Osteocyte (in vitro differentiated cells): Measurements from ENCODE around the gene DEPDC4. TPM values are rescaled to one million over a fixed set of nuclear protein-coding genes. Genes with fewer than 3 reads are reported as not detected.

Experiments
- DNase-seq: peaks from one replicate; pipeline ENCODE4 v3.0.0; 2021; ENCODE audit warnings: mixed read lengths; ENCODE audit not compliant: unreplicated experiment; ENCODE audit errors: extremely low spot score
- H3K27ac Mint-ChIP-seq: one replicate; pipeline ENCODE4 v1.8.0; 2021; ENCODE audit warnings: mild to moderate bottlenecking, mixed read lengths; ENCODE audit not compliant: unreplicated experiment
- H3K27me3 Mint-ChIP-seq: one replicate; pipeline ENCODE4 v1.8.0; 2021; ENCODE audit warnings: mixed read lengths; ENCODE audit not compliant: unreplicated experiment
- H3K36me3 Mint-ChIP-seq: one replicate; pipeline ENCODE4 v1.8.0; 2021; ENCODE audit warnings: mixed read lengths; ENCODE audit not compliant: unreplicated experiment
- H3K4me1 Mint-ChIP-seq: one replicate; pipeline ENCODE4 v1.8.0; 2021; ENCODE audit warnings: mixed read lengths; ENCODE audit not compliant: unreplicated experiment
- H3K4me3 Mint-ChIP-seq: one replicate; pipeline ENCODE4 v1.8.0; 2021; ENCODE audit warnings: mild to moderate bottlenecking, moderate library complexity, mixed read lengths; ENCODE audit not compliant: unreplicated experiment
- H3K9me3 Mint-ChIP-seq: one replicate; pipeline ENCODE4 v1.8.0; 2021; ENCODE audit warnings: mixed read lengths; ENCODE audit not compliant: unreplicated experiment
- CTCF ChIP-seq: fragments of 200-600 bp; sonication (generic); IDR thresholded peaks from 2 replicates; pipeline ENCODE4 v1.5.0; 2021; ENCODE audit warnings: antibody characterized with exemption, mild to moderate bottlenecking, moderate library complexity
- total RNA-seq: library from RNA; stranded (reverse); gene quantifications from 2 replicates; pipeline ENCODE4 v1.2.1, GENCODE V29; 2021

Gene DEPDC4
- total RNA-seq, 1 donor from 2014 or later = 1.4 TPM

- TF ChIP-seq CTCF = no peak
- Mint-ChIP-seq H3K36me3 (peaks cover 11% of the 10 kb centered on the region), H3K27ac (peak overlapping the region; percentile 59), H3K9me3 (no peaks in the 10 kb centered on the region), H3K4me3 (no peak overlapping the region), H3K4me1 (peaks cover 16% of the 10 kb centered on the region), H3K27me3 (no peaks in the 10 kb centered on the region)
- no peak for DNase-seq
Observed at GRCh38 chr12:100279607-100280244, 12.8 kb upstream of the DEPDC4 start.

- H3K4me3 Mint-ChIP-seq = no peak overlapping the region
- no peak for TF ChIP-seq CTCF
- no peaks in the 10 kb centered on the region for H3K27me3 Mint-ChIP-seq
Observed at GRCh38 chr12:100279159-100279558, 12.3 kb upstream of the DEPDC4 start.

GRCh38 chr12:100274291-100274690, 7.4 kb upstream of the DEPDC4 start:
- no peak for DNase-seq
- Mint-ChIP-seq H3K27ac (peak overlapping the region; percentile 19), H3K27me3 (no peaks in the 10 kb centered on the region), H3K36me3 (peaks cover 7% of the 10 kb centered on the region), H3K9me3 (no peaks in the 10 kb centered on the region), H3K4me1 (peaks cover 36% of the 10 kb centered on the region), H3K4me3 (no peak overlapping the region)
- no peak for TF ChIP-seq CTCF

More at GRCh38 chr12:100279159-100279558, 12.3 kb upstream of the DEPDC4 start:
- peaks cover 21% of the 10 kb centered on the region for H3K4me1 Mint-ChIP-seq
- no peaks in the 10 kb centered on the region for H3K9me3 Mint-ChIP-seq
- H3K27ac Mint-ChIP-seq = no peak overlapping the region
- no peak for DNase-seq
- peaks cover 11% of the 10 kb centered on the region for H3K36me3 Mint-ChIP-seq

DNA sequence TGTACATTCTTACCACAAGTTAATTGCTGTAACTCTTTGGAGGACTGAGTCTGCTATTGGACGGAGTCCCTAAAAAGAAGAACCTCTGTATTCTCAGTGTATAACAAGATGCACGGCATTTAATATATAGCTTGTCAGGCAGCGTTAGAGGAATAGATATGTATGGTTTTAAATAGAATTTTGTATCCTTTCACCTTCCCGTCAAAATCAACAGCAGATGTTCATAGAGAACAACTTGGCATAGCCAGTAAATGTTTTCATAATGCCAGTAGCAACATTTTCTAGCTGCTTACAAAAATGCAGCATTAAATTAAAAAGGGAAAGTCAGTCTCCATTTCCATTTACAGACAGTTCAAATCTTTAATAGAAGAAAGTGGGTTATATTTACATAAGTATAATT, 6.9 kb upstream of the DEPDC4 start:
- Mint-ChIP-seq H3K27ac (no peak overlapping the region), H3K9me3 (no peaks in the 10 kb centered on the region), H3K4me1 (peaks cover 38% of the 10 kb centered on the region), H3K27me3 (no peaks in the 10 kb centered on the region), H3K4me3 (no peak overlapping the region), H3K36me3 (peaks cover 7% of the 10 kb centered on the region)
- DNase-seq = no peak
- TF ChIP-seq CTCF = no peak

- Mint-ChIP-seq H3K4me3 (peak overlapping the region; percentile 99), H3K4me1 (peaks cover 44% of the 10 kb centered on the region), H3K36me3 (no peaks in the 10 kb centered on the region), H3K27me3 (no peaks in the 10 kb centered on the region), H3K27ac (peak overlapping the region; percentile 90), H3K9me3 (no peaks in the 10 kb centered on the region)
- no peak for DNase-seq
- TF ChIP-seq CTCF = no peak
Observed at GRCh38 chr12:100268835-100269564, 2.1 kb upstream of the DEPDC4 start.
